Measurements from ENCODE around the gene CACNA1A.
"Not testable (repeated sequence)": the region's sequence is repeated elsewhere in the genome, so short reads cannot be mapped to it uniquely, and the experiment has no call there.

Gene CACNA1A

GRCh38 chr19:13506471-13506820 lies at the start of gene CACNA1A:
TSS of gene CACNA1A (minus strand) at chr19:13506479. CDS start at chr19:13506224, 255 bp downstream.
- DNase-seq, result peak; percentile 33

DNA sequence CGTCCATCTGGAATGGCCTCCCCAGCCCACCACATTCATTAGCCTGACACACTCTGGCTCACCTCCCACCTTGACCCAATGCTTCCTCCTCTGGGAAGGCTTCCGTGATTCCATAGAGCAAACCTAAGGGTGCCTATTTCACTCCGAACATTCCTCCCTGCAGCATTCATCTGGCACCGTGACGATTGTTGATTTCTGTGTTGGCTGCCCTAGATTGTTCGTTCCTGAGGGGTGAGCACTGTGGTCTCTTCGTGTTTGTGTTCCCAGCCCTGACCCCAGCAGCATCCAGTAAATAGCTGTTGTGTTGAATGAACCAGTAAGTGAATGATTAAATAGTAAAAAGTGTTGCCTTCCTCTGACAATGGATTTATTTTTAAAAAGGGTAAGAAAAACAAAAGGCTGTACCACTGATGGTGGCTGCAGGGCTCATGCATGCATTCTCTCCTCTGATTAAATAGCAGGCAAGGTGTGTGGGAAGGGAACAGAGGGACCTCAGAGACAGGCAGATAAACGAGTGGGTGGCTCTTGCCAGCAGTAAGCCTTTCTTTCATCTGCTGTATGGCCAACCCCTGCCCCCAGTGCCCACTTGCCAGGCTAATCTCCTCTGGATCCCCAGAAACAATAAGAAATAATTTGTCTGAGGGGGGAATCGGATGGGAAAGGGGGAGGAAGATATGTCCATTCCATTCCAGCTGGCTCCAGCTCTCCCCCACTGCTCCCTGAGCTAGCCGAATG lies 48.4 kb upstream of the CACNA1A start:
- DNase-seq, result no peak

- no peak for DNase-seq
Observed at GRCh38 chr19:13553880-13554400, 47.7 kb upstream of the CACNA1A start.

GRCh38 chr19:13548131-13548530 lies 41.9 kb upstream of the CACNA1A start:
- no peak for DNase-seq

- no peak for DNase-seq
Observed at GRCh38 chr19:13547102-13547501, 40.8 kb upstream of the CACNA1A start.

GRCh38 chr19:13544423-13544822 lies 38.1 kb upstream of the CACNA1A start:
- no peak for DNase-seq

GRCh38 chr19:13541554-13541953 lies 35.3 kb upstream of the CACNA1A start:
- DNase-seq, result no peak

DNA sequence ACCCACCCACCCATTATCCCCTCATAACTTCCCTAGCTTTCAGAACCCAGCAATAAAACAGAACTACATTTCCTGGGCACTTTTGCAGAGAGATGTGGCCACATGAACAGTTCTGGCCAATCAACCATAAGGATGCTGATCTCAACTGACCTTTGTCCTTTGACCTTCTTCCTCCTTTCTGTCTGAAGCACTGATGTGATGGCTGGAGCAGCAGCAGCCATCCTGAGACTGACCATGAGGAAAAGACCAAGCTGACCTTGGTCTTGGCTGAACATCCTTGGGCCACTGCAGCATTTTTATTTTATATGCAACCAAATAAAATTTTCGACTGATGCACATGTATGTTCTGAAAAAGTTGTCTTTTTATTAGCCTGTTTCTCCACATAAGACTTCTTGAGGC lies 33.1 kb upstream of the CACNA1A start:
- DNase-seq, result no peak

DNA sequence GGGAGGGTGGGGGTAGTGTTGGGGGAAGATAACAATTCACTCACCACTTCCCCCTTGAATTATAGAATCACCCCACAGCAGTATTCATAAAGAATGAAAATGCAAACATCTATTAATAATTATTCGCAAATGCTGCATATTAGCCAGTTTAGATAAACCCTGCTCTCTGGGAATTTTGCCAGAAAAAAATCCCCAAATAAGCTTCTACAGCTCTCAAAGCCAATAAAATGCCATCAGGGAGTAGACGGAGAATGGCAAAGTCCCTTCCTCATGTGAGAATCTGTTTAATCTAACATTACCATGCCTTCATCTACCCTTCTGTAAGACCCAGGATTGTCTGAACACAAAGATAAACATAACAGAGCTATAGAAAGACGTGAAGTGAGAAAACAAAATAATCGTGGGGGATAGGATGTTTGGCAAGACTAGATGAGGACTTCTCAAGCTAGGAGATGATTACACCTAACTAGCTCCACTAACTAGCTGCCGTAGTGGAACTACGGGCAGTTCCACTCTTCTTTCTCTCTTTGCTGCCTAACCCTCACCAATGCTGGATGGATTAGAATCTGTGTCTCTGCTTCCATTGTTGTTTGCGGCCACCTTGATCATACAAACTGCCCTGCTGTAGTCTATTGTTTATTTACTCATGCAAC lies 32.4 kb upstream of the CACNA1A start:
- no peak for DNase-seq

GRCh38 chr19:13537454-13537853 lies 31.2 kb upstream of the CACNA1A start:
- no peak for DNase-seq

GRCh38 chr19:13530720-13531119 lies 24.4 kb upstream of the CACNA1A start:
- DNase-seq, result no peak

DNA sequence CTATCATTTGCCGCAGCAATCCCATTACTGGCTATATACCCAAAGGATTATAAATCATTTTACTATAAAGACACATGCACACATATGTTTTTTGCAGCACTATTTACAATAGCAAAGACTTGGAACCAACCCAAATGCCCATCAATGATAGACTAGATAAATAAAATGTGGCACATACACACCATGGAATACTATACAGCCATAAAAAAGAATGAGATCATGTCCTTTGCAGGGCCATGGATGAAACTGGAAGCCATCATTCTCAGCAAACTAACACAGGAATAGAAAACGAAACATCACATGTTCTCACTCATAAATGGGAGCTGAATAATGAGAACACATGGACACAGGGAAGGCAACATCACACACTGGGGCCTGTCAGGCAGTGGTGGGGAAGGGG lies 23.4 kb upstream of the CACNA1A start:
- not testable (repeated sequence) for DNase-seq

DNA sequence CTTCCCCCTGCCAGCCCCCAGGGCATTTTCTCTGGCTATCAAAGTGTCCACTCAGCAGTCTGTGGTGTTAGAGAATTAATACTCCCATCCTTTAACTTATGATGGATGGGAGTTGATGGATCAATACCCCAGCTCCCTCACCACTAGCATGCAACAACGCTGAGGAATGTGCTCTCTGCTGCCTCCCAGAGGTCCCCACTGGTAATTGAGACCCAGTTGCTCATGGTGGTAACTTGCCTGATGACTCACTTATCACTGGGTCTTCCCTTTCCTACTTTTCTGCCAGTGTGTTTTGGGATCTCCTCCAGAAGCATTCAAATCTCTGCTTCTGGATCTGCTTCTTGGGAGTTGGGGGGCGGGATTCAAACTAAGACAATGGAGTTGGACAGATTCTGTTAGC lies 20.3 kb upstream of the CACNA1A start:
- DNase-seq, result peak; percentile 10

GRCh38 chr19:13521066-13521465 lies 14.8 kb upstream of the CACNA1A start:
- peak; percentile 5 for DNase-seq

GRCh38 chr19:13511947-13512346 lies 5.7 kb upstream of the CACNA1A start:
- DNase-seq, result no peak

- DNase-seq, result peak; percentile 50
Observed at GRCh38 chr19:13507053-13507611, 853 bp upstream of the CACNA1A start.

DNA sequence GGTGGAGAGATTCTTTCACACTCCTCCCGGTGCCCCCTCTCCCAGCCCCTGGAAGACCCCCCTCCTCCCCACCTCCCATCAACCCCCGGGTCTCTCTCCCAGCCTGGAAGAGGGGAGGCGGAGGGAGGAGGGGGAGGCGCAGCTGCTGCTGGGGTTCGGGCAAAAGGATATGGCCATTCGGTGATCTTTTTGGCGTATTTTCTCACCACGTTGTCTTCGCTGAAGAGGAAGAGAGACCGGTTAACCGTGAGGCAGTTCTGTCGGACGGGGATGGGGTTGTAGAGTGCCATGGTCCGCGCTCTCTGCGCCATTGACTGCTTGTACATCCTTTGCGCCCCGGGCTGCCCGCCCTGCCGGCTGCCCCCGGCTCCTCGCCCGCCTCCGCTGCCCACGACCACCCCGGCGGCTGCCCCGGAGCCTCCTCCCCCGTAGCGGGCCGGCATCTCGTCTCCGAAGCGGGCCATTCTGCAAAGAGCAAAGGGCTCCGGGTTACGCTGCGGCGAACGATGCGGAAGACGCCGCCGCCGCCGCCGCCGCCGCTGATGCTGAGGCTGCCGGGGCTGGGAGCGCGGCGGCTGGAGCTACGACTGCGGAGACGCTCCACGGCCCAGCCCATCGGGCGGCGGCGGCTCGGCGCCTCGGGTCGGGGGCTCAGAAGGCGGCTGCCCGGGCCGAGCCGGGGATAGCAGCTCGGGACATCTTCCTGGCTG lies 363 bp downstream of the CACNA1A start:
- DNase-seq, result peak; percentile 10

GRCh38 chr19:13505164-13505695 lies 1.0 kb downstream of the CACNA1A start:
- DNase-seq, result no peak

DNA sequence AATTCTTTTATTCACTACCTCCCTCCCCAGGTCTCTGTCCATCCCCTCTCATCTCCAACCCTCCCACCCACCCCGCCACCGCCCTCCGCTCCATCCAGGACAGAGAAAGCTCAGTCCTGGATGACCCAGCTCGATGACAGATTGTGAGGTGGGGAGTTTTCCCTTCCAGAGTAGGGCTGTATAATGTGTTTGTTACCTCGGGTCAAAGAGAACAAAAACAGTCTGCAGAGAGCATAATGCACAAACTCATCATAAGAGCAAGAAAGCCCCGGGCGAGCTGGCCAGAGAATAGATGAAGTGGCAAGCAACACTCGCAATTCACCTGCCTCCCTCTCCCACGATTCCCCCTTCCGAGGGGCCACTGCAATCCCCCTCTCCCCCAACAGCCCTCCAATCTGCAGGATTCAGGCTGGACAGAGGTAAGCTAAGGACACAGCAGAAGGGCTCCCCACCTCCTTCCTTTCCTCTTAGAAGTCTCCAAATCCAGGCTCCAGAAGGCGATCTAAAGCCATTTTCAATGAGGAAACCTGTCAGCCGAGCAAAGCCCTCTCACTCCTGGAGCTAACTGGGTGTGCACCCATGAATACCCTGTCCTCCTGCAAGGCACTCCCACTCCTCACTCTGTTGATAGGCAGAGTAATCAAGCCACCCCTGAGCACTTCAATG lies 2.6 kb downstream of the CACNA1A start:
- DNase-seq, result no peak

- DNase-seq, result no peak
Observed at GRCh38 chr19:13502231-13502630, 4.0 kb downstream of the CACNA1A start.

DNA sequence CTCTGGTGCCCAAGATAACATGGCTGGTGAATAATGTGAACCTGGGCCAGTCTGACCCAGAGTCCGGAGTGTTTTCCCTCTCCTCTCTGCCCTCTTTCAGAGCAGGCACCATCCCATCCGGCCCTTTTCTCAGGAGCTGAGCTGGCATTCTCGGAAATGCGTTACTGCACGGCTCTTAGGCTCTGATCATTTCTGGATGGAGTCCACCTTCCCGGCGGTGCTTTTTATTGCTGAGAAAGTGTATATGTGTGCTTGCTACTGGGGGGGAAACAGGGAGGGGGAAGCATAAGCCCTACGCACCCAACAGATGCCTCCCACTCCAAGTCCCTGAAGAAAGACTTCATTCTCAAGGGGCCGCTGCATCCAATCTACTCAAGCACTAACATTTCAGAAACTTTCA lies 6.6 kb downstream of the CACNA1A start:
- no peak for DNase-seq

DNA sequence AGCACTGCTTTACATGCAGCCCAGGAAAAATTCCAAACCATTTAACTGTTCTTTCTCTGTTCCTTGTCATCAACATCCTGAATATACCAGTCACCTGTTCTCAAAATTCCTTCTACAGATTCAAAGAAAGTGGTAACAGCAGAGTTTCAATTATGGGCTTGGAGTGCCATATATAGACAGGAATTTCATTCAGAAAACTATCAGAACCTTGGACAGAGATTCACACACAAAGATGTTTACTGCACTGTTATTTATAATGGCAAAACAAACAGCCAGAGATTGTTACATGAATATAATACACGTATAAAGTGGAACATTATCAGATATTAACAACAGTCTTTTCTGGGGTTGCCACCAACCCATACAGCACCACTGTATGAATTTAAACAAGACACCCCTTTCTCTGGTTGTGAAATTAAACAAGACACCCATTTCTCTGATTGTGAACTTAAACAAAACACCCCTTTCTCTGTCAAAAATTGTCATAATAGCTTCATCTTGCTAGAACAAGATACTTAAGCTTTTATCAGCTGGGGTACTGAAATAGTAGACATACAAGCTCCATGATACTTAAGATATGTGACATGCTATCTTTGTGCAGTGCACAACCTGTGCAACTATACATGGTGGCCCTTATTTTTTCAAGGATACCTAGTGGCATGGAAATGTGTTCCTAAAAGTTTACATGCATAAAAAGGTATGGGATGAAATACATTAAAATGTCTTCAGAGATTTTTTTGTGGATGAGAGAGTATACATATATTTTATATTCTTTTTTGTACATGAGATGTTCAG lies 12.6 kb downstream of the CACNA1A start:
- DNase-seq, result no peak
